Measurements from ENCODE around the gene SPSB4.

DNA sequence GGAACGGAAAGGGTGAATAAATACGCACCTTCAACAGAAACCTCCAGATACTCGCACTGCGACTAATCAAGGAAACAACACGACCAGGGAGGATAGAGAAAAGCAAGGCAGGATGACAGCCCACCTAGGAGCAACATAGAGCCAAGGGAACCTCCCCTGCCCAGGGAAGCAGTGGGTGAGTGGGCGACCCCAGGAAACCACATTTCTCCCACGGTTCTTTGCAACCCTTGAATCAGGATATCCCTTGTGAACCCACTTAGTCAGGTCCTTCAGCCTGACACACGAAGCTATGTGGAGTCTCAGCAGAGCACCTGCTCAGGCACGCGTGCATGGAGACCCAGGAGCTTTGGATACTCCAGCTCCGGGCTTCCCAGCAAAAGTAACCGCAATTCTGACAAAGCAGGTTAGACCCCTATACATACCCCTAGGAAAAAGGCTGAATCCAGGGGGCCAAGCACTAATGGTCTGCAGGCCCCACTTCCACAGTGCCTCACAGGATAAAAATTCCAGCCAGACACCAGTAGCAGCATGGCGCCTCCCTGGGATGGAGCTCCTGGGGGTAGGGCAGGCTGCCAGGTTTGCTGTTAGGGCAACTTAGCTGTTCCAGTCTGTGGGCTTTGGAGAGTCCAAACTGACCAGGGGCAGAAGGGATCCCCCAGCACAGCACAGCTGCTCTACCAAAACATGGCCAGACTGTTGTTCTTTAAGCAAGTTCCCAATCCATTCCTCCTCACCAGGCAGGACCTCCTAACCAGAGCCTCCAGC is 142.1 kb downstream of the SPSB4 start:
- no peak for TF ChIP-seq MED1 (CRISPR knock-in tag; IDR thresholded peaks at IDR 0.05)
- TF ChIP-seq ZNF558 (CRISPR knock-in tag; IDR thresholded peaks at IDR 0.05; ENCODE audit: borderline replicate concordance) = no peak
- no peak for TF ChIP-seq FOXM1 (CRISPR knock-in tag; IDR thresholded peaks at IDR 0.05)
- TF ChIP-seq RXRA (CRISPR knock-in tag; IDR thresholded peaks at IDR 0.05) = no peak
- TF ChIP-seq, protein P1, sequence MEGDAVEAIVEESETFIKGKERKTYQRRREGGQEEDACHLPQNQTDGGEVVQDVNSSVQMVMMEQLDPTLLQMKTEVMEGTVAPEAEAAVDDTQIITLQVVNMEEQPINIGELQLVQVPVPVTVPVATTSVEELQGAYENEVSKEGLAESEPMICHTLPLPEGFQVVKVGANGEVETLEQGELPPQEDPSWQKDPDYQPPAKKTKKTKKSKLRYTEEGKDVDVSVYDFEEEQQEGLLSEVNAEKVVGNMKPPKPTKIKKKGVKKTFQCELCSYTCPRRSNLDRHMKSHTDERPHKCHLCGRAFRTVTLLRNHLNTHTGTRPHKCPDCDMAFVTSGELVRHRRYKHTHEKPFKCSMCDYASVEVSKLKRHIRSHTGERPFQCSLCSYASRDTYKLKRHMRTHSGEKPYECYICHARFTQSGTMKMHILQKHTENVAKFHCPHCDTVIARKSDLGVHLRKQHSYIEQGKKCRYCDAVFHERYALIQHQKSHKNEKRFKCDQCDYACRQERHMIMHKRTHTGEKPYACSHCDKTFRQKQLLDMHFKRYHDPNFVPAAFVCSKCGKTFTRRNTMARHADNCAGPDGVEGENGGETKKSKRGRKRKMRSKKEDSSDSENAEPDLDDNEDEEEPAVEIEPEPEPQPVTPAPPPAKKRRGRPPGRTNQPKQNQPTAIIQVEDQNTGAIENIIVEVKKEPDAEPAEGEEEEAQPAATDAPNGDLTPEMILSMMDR (CRISPR knock-in tag; IDR thresholded peaks at IDR 0.05) = no peak
- TF ChIP-seq MEF2D (CRISPR knock-in tag; IDR thresholded peaks at IDR 0.05) = no peak
